IPS-20b (cell line): Measurements from ENCODE around the gene LGALS9B.
"Not testable (repeated sequence)": the region's sequence is repeated elsewhere in the genome, so short reads cannot be mapped to it uniquely, and the experiment has no call there.

Source experiments
- H3K27ac ChIP-seq: one replicate; pipeline ENCODE4 v1.5.1; 2013; ENCODE audit warnings: low read length
- H3K27me3 ChIP-seq: 2 replicates; pipeline ENCODE4 v1.6.1; 2013; ENCODE audit warnings: mild to moderate bottlenecking, low read length, inconsistent platforms; ENCODE audit not compliant: insufficient read depth
- H3K36me3 ChIP-seq: 2 replicates; pipeline ENCODE4 v1.6.1; 2013; ENCODE audit warnings: low read depth, mild to moderate bottlenecking, inconsistent platforms, low read length, moderate library complexity; ENCODE audit not compliant: insufficient read depth
- H3K4me1 ChIP-seq: 2 replicates; pipeline ENCODE4 v1.6.1; 2013; ENCODE audit warnings: mild to moderate bottlenecking, control low read depth, inconsistent platforms, low read length, moderate library complexity; ENCODE audit not compliant: insufficient read depth
- H3K4me3 ChIP-seq: 2 replicates; pipeline ENCODE4 v1.5.1; 2013; ENCODE audit warnings: mild to moderate bottlenecking, low read length, inconsistent platforms
- H3K9ac ChIP-seq: 2 replicates; pipeline ENCODE4 v1.6.1; 2013; ENCODE audit warnings: low read depth, mild to moderate bottlenecking, inconsistent platforms, low read length, moderate library complexity
- H3K9me3 ChIP-seq: 2 replicates; pipeline ENCODE4 v1.6.1; 2013; ENCODE audit warnings: mild to moderate bottlenecking, low read depth, low read length, inconsistent platforms; ENCODE audit not compliant: insufficient read depth

LGALS9B gene

DNA sequence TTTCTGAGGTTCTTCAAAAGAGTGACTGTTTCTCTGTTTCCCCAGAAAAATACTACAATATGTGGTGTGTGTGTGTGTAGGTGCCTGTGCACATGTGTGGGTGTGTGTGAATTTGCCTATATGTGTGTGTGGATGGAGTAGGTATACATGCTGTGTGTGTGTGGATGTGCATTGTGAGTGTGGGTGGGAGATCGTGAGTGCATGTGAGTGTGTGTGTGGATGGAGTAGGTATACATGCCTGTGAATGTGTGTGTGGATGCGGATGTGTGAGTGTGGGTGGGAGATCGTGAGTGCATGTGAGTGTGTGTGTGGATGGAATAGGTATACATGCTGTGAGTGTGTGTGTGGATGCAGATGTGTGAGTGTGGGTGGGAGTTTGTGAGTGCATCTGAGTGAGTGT is 32.2 kb downstream of the LGALS9B start:
- not testable (repeated sequence) for H3K9ac ChIP-seq

GRCh38 chr17:20433382-20433781 is 34.0 kb downstream of the LGALS9B start:
- H3K27ac ChIP-seq, H3K9me3 ChIP-seq, H3K4me1 ChIP-seq, H3K27me3 ChIP-seq, H3K4me3 ChIP-seq, H3K36me3 ChIP-seq, H3K9ac ChIP-seq: not testable (repeated sequence)

More for the DNA sequence above, 32.2 kb downstream of the LGALS9B start:
- not testable (repeated sequence) for H3K36me3 ChIP-seq, H3K27ac ChIP-seq, H3K4me1 ChIP-seq, H3K4me3 ChIP-seq, H3K27me3 ChIP-seq, H3K9me3 ChIP-seq

DNA sequence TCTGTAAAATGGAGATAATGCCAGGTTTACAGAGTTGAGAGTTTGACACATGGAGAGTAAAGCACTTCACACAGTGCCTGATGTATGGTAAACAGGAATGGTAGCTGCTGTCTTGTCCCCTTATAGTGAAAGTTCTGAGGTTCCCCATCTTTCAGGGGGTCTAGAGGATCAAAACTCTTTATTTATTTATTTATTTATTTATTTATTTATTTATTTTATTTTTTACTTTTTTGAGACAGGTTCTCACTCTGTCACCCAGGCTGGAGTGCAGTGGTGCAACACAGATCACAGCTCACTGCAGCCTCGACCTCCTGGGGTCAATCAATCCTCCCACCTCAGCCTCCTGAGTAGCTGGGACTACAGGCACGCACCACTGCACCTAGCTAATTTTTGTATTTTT is 40.1 kb downstream of the LGALS9B start:
- H3K4me1 ChIP-seq, result not testable (repeated sequence)

DNA sequence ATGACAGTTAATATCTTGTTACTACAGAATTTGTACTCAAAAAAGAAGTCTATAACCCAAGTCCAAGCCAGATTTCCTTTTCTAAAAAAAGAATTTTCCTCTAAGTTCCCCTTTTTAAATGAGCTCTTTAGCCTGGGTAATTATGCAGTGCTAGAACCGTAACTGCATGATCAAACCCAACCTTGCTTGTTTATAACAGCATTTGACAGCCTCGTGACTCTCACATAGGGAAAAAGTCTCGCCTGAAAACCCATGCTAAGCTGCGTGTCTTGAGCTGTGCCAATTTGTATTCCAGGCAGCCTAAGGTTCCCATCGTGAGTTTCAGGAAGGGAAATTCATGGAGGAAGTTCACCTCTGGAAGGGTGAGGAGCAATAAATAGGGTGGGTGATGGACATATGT is 44.5 kb downstream of the LGALS9B start:
- H3K4me1 ChIP-seq, H3K27ac ChIP-seq, H3K9ac ChIP-seq, H3K4me3 ChIP-seq, H3K9me3 ChIP-seq, H3K36me3 ChIP-seq, H3K27me3 ChIP-seq: not testable (repeated sequence)

More for the DNA sequence above, 40.1 kb downstream of the LGALS9B start:
- H3K4me3 ChIP-seq, H3K27me3 ChIP-seq, H3K36me3 ChIP-seq, H3K9ac ChIP-seq, H3K27ac ChIP-seq, H3K9me3 ChIP-seq: not testable (repeated sequence)

DNA sequence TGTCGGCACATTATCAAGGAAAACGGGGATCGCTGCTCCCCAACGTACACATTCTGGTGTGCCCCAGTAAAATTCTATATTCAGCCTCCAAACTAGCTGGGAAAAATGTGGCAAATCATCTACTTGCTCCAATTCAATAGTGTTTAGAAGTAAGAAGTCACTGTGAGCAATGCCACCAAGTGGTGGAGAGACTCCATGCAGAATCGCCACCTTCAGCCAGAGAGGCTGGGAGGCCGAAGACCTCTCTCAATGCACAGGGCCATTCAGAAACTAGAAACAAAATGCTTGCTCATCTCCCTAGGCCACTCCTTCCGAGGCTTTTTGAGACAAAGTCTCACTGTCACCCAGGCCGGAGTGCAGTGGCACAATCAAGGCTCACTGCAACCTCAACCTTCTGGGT is 48.5 kb downstream of the LGALS9B start:
- H3K4me3 ChIP-seq, H3K36me3 ChIP-seq, H3K9ac ChIP-seq, H3K4me1 ChIP-seq, H3K27ac ChIP-seq, H3K9me3 ChIP-seq, H3K27me3 ChIP-seq: not testable (repeated sequence)

- H3K27me3 ChIP-seq, H3K27ac ChIP-seq, H3K9ac ChIP-seq, H3K4me1 ChIP-seq, H3K4me3 ChIP-seq, H3K9me3 ChIP-seq, H3K36me3 ChIP-seq: not testable (repeated sequence)
These were observed 49.8 kb downstream of the LGALS9B start for GRCh38 chr17:20417492-20418080.

DNA sequence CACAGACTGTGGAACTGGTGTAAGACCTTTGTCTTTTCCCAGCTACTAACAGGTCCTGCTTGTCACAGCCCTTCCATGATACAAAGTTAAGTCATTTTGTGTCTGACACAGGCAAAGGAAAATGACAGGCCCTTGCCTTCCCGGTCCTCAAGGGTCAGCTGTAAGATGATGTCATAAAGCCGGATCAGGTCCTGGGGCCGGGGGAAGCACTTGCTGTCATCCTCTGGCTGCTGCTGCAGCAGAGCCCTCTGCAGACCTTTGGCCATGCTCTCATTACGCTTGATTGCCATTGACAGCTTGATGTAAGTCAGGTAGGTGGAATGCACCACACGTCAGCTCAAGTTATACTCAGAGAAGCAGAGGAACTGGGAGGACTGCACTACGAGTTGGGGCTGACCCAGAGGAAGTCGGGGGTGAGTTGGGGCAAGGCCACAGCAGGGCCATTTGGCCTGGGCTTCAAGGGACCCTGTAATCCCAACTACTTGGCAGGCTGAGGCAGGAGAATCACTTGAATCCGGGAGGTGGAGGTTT is 50.9 kb downstream of the LGALS9B start:
- H3K4me3 ChIP-seq, H3K27me3 ChIP-seq, H3K9ac ChIP-seq, H3K4me1 ChIP-seq, H3K27ac ChIP-seq, H3K9me3 ChIP-seq, H3K36me3 ChIP-seq: not testable (repeated sequence)

DNA sequence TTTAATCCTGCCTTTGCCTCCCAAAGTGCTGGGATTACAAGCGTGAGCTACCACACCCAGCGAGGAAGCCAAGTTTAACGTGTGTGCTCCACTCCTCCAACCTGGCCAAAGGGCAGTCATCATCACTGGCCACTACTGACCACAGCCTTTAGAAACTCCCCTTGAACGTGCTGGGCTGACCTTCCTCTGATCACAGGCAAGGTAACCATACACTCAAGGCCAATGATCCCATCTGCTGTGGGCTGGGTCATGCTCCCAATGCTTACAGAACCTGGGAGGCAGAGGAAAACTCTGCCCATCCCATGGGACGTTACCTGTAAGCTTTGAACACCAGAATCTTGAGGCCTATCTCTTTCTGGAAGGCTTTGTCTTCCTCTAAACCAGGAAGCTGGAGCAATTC is 51.9 kb downstream of the LGALS9B start:
- H3K27ac ChIP-seq, H3K9ac ChIP-seq, H3K4me1 ChIP-seq, H3K27me3 ChIP-seq, H3K36me3 ChIP-seq, H3K9me3 ChIP-seq, H3K4me3 ChIP-seq: not testable (repeated sequence)

- not testable (repeated sequence) for H3K4me3 ChIP-seq, H3K9me3 ChIP-seq, H3K4me1 ChIP-seq, H3K36me3 ChIP-seq, H3K27me3 ChIP-seq, H3K27ac ChIP-seq, H3K9ac ChIP-seq
These were observed 65.9 kb downstream of the LGALS9B start for GRCh38 chr17:20401306-20402022.

GRCh38 chr17:20400559-20401305 is 66.6 kb downstream of the LGALS9B start:
- not testable (repeated sequence) for H3K4me1 ChIP-seq, H3K9me3 ChIP-seq, H3K27me3 ChIP-seq, H3K4me3 ChIP-seq, H3K27ac ChIP-seq, H3K36me3 ChIP-seq, H3K9ac ChIP-seq
